OCI-LY7 (cell line): ENCODE data around the gene SLC35E1.

Experiments
- CTCF ChIP-seq: fragments of 200-600 bp; sonication (generic); conservative IDR thresholded peaks from 2 replicates; pipeline ENCODE4 v1.5.1; 2014; ENCODE audit warnings: mild to moderate bottlenecking, antibody characterized with exemption, low read length, moderate library complexity, mixed read lengths
- EZH2phosphoT487 ChIP-seq: fragments of 200-600 bp; sonication (generic); IDR thresholded peaks from 2 replicates; pipeline ENCODE4 v1.6.1; 2018; ENCODE audit warnings: low read depth, borderline replicate concordance, mild to moderate bottlenecking, mixed run types, antibody characterized with exemption, low read length, moderate library complexity, mixed read lengths

- TF ChIP-seq CTCF = no peak
- TF ChIP-seq EZH2phosphoT487 = no peak
Observed at GRCh38 chr19:16590876-16591802, 18.9 kb upstream of the SLC35E1 start.
